RWPE1 (cell line): ENCODE measurements around the gene PROM1.

ENCODE experiments used
- CTCF ChIA-PET: fragments of 350-600 bp; sonication (Branson Sonifier 250); formaldehyde crosslinking; extraction: SDS; loops from one replicate; lab custom pipeline; 2021; lab: Yijun Ruan, JAX
- POLR2A ChIA-PET: fragments of 400-600 bp; formaldehyde crosslinking; extraction: SDS; loops from one replicate; lab custom pipeline; 2020; ENCODE audit warnings: antibody characterized with exemption; ENCODE audit not compliant: low non-redundant PET; lab: Yijun Ruan, JAX
- DNase-seq: peaks from one replicate; pipeline ENCODE4 v3.0.0; 2012; ENCODE audit warnings: low spot score
- H3K27ac ChIP-seq: fragments of 450-650 bp; 2 replicates; pipeline ENCODE4 v1.5.1; 2017
- TF ChIP-seq, protein P1 (sequence below): fragments of 450-650 bp; conservative IDR thresholded peaks from 2 replicates; pipeline ENCODE4 v1.5.1; 2017; ENCODE audit warnings: low read depth, mild to moderate bottlenecking

PROM1 gene, protein sequence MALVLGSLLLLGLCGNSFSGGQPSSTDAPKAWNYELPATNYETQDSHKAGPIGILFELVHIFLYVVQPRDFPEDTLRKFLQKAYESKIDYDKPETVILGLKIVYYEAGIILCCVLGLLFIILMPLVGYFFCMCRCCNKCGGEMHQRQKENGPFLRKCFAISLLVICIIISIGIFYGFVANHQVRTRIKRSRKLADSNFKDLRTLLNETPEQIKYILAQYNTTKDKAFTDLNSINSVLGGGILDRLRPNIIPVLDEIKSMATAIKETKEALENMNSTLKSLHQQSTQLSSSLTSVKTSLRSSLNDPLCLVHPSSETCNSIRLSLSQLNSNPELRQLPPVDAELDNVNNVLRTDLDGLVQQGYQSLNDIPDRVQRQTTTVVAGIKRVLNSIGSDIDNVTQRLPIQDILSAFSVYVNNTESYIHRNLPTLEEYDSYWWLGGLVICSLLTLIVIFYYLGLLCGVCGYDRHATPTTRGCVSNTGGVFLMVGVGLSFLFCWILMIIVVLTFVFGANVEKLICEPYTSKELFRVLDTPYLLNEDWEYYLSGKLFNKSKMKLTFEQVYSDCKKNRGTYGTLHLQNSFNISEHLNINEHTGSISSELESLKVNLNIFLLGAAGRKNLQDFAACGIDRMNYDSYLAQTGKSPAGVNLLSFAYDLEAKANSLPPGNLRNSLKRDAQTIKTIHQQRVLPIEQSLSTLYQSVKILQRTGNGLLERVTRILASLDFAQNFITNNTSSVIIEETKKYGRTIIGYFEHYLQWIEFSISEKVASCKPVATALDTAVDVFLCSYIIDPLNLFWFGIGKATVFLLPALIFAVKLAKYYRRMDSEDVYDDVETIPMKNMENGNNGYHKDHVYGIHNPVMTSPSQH

DNA sequence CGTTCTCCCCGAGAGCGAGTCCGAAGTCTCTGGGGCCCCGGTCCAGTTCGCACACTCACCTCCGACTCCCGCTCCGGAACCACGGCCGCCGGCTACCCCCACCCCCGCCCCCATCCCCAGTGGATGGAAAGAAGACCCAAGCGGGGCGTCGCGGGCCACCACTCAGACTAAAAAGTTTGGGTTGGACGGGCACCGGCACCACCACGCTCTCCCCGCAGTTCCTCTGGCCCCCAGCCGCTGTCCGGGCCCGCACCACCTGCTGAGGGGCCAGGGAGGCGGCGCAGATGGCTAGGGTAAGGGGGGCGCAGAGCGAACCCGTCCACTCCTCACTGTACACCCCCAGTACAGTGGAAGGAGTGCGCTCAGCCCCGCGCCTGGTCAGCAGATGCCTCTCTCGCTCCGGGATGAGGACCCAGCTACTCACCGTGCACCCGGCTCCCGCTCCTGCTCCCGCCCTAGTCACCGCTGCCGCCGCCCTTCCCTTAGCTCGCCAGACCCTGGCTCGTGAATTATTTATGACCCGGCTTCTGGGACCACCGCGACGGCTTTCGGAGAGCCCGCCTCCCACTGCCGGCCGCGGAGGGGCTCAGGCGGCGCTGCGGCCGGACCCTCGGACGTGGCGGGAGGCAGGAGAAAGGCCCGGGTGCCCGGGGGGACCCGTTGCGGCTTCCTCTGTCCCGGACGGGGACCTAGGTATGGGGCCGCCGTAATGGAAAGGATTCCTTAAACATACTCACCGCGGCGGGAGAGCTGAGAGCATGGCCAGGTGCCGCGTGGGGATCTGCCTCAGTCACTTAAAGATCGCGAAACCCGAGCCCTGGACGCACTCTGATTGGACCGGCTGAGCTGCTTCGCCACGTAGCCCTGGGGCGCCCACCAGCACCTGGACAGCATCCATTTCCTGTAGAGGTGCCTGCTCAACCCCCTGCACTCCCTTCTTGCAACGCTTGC, at the start of gene PROM1:
Gene PROM1, minus strand, starts transcription at position 783 of the 951 bp plus-strand sequence. CDS start 8,117 bp downstream, outside the sequence.
- no peak within 1 kb of the TSS for H3K27ac ChIP-seq
- DNase-seq, result no peak
- TF ChIP-seq, protein P1, sequence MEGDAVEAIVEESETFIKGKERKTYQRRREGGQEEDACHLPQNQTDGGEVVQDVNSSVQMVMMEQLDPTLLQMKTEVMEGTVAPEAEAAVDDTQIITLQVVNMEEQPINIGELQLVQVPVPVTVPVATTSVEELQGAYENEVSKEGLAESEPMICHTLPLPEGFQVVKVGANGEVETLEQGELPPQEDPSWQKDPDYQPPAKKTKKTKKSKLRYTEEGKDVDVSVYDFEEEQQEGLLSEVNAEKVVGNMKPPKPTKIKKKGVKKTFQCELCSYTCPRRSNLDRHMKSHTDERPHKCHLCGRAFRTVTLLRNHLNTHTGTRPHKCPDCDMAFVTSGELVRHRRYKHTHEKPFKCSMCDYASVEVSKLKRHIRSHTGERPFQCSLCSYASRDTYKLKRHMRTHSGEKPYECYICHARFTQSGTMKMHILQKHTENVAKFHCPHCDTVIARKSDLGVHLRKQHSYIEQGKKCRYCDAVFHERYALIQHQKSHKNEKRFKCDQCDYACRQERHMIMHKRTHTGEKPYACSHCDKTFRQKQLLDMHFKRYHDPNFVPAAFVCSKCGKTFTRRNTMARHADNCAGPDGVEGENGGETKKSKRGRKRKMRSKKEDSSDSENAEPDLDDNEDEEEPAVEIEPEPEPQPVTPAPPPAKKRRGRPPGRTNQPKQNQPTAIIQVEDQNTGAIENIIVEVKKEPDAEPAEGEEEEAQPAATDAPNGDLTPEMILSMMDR, result no peak
- ChIA-PET POLR2A (no interaction called here), CTCF (no interaction called here)

DNA sequence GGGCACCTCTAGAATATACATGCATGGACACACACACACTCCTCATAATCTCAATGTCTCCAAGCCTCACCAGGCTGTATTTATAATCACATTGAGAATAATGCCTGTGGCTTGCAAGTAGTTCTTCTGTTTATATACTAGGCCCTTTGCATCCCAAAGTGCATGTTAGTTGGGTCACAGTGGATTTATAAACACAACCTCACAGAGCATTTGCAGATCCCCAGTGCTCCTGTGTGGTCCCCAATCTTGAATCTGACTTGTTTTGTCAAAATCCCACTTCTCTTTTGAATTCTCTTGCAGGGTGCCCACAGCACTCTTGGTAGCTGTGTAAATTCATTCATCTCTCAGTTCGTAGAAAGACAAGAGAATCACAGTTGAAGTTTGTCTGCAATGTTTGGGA, 49.6 kb upstream of the PROM1 start:
- POLR2A ChIA-PET, result no interaction called here
- CTCF ChIA-PET, result no interaction called here
- no peak overlapping the region for H3K27ac ChIP-seq
- TF ChIP-seq, protein P1, result no peak
- no peak for DNase-seq

DNA sequence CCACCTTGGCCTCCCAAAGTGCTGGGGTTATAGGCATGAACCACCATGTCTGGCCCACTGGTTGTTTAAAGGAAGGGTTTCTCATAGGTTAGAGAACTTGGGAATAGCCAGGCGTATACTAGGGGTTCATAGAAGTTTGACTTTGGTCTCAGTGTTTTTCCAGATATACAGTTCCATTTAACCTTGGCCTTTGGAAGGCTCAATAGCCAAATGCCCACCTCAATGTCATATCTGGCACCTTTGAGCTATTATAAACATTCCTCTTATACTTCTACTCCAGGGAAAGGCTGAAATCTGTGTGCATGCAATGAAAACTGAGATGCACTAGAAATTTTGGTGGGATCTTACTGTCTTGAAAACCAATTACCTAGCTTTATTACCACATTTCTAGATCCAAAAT, 47.5 kb upstream of the PROM1 start:
- TF ChIP-seq, protein P1, result no peak
- DNase-seq, result no peak
- ChIA-PET POLR2A (no interaction called here), CTCF (no interaction called here)
- H3K27ac ChIP-seq, result no peak overlapping the region

DNA sequence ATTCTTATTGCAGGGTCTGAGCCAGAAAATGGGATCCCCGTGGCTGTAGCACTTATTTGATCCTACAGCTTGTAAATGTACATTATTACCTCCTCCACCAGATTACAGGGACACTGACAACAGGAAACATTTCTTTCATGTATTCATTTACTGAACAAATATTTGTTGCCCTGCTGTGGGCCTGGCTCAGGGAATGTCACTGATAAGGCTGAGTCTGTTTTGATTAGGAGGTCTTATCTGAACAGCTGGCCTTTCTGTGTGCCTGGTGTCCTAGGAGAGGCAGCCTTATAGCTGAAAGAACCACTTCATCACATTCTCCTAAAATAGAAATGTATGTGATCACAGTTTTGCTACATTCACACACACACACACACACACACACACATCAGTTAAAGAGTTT, 45.5 kb upstream of the PROM1 start:
- H3K27ac ChIP-seq, result no peak overlapping the region
- ChIA-PET CTCF (no interaction called here), POLR2A (no interaction called here)
- TF ChIP-seq, protein P1, result no peak
- no peak for DNase-seq

DNA sequence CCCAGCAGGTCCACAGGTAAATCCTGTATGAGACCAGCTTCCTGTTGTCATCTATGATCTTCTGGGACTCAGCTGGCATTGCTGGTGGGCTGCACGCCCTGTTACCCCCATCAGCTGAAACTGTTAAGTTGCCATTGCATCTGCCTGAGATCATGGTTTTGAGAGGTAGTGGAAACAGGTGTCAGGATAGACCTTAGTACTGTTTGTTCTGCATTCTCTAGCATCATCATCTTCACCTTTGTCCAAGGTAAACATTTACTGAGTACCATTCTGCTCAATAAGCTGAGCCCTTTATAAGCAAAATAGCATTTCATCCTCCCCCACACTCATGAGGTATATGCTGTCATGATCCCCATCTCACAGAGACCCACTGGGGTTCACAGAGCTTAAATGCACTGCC, 42.9 kb upstream of the PROM1 start:
- H3K27ac ChIP-seq, result no peak overlapping the region
- TF ChIP-seq, protein P1, result no peak
- DNase-seq, result no peak
- ChIA-PET POLR2A (no interaction called here), CTCF (no interaction called here)
